ENCODE data around the gene CREBRF. TPM values are rescaled to one million over a fixed set of nuclear protein-coding genes. Genes with fewer than 3 reads are reported as not detected.
"Not testable (repeated sequence)": the region's sequence is repeated elsewhere in the genome, so short reads cannot be mapped to it uniquely, and the experiment has no call there.

CREBRF gene, protein sequence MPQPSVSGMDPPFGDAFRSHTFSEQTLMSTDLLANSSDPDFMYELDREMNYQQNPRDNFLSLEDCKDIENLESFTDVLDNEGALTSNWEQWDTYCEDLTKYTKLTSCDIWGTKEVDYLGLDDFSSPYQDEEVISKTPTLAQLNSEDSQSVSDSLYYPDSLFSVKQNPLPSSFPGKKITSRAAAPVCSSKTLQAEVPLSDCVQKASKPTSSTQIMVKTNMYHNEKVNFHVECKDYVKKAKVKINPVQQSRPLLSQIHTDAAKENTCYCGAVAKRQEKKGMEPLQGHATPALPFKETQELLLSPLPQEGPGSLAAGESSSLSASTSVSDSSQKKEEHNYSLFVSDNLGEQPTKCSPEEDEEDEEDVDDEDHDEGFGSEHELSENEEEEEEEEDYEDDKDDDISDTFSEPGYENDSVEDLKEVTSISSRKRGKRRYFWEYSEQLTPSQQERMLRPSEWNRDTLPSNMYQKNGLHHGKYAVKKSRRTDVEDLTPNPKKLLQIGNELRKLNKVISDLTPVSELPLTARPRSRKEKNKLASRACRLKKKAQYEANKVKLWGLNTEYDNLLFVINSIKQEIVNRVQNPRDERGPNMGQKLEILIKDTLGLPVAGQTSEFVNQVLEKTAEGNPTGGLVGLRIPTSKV
- 11.3 TPM in 2 replicates for total RNA-seq

DNA sequence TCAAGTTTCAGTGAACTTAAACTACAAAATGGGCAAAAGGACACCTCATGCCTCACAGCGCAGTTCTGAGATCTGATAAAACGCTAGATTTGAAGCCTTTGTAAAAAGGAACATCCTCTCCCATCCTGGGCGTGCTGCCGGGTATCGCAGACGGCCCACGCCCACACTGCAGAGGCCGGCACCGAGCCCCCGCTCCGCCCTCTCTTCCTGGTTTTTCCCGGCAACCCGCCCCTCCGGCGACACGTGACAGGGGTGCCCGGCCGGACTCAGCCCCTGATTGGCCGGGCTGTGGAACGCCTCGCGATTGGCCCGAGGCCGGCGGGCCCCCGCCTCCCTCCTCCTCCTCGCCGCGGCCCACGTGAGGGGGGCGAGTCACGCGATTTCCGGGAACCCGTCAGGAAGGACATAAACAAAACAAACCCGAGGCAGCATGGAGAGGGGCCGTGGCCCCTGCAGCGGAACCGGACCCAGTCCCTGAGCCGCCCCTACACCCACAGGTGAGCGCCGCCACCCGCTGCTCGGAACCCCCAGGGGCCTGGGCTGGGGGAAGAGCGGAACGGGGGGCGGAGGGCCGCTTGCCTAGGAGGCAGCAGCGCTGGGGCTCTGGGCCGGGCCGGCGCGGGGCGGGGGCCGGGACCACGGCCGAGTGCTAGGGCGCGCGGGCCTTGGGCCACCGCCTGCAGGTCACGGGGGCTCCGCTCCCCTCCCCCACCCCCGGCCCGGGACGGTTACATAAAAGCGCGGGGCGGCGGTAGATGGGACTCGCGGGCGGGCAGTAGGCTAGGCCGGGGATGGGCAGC, at the start of gene CREBRF:
CREBRF (plus strand) TSS at position 370 of the 800 bp plus-strand sequence. CDS start 24,424 bp downstream, outside the sequence.
- intact Hi-C loops (cut with micrococcal nuclease): loop anchor here (1.0 to 10.0 kb wide), 9 partner anchors 21 to 1669 kb away; partner anchors contain the start of genes BNIP1, BOD1, CPEB4 and ERGIC1

DNA sequence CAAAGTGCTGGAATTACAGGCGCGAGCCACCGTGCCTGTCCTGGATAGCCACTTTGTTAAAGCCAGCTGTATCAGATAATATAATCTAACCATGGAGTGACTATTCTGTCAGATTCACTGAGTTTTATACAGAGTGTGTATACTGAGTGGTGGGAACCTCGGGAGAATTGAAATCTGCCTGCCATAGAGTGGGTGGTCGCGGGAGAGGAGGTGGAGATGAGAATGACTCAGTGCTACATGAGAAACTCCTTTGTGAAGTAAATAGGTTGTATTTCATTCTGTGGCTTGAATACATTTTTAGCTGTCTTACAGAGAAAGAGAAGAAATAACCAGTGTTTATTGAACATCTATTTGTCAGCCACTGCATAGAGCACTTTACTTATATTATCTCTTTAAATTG, 46.1 kb upstream of the CREBRF start:
- intact Hi-C loops (cut with micrococcal nuclease): no loop called here

DNA sequence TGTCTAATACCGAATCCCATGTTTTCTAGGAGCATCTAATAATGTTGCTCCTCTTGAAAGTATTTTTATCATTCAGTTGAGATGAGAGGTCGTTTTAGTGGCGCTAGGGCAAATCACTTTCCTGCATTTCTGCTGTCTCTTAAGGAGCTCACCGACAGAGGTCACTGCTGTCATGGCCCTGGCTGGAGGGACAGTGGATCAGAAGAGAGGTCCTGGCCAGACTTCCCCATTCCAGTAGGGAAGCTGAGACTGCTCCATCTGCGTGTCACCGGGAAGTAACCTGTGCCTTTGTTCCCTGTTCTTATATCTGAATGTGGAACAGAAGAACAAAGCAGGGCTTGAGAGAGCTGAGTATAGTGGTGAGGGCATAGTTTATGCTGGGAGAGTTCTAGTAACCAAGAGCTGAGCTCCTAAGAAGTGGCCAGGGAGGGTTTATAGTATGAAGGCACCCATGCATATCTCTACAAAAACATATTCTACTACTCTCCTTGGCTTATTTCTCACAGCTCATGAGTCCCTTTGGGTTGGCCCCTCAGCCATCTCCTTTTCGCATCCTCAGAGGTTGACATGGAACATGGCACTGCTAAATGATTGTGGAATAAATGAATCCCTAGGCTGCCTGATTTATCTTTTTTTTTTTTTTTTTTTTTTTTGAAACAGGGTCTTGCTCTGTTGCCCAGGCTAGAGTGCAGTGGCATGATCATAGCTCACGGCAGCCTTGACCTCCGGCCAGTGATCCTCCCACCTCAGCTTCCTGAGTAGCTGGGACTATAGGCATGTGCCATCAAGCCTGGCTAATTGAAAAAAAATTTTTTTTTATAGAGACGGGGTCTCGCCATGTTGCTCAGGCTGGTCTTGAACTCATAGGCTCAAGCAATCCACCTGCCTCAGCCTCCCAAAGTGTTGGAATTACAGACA, 45.3 kb upstream of the CREBRF start:
- intact Hi-C loops (cut with micrococcal nuclease): no loop called here

DNA sequence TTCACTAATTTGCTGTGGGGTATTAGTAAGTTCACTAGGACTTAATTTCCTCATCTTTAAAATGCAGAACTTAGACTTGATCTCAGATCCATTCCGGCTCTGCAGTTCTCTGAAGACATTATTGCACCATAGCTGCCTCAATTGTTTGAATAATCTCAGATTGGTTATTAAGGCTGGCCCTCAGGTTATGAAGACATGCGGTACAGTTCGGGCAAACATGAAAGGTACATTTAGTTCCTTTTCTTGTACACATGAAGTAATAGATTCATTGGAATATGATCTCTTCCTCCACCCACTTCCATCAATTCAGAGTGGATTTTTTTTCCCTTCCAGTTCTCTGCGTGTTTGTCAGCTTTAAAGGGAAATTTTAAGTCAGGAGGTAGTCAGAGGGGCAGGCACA, 44.6 kb upstream of the CREBRF start:
- intact Hi-C loops (cut with micrococcal nuclease): no loop called here

GRCh38 chr5:173012882-173013281, 43.3 kb upstream of the CREBRF start:
- intact Hi-C loops (cut with micrococcal nuclease): no loop called here

GRCh38 chr5:173014671-173015070, 41.5 kb upstream of the CREBRF start:
- intact Hi-C loops (cut with micrococcal nuclease): no loop called here

- intact Hi-C loops (cut with micrococcal nuclease): no loop called here
Observed at GRCh38 chr5:173015192-173015591, 41.0 kb upstream of the CREBRF start.

DNA sequence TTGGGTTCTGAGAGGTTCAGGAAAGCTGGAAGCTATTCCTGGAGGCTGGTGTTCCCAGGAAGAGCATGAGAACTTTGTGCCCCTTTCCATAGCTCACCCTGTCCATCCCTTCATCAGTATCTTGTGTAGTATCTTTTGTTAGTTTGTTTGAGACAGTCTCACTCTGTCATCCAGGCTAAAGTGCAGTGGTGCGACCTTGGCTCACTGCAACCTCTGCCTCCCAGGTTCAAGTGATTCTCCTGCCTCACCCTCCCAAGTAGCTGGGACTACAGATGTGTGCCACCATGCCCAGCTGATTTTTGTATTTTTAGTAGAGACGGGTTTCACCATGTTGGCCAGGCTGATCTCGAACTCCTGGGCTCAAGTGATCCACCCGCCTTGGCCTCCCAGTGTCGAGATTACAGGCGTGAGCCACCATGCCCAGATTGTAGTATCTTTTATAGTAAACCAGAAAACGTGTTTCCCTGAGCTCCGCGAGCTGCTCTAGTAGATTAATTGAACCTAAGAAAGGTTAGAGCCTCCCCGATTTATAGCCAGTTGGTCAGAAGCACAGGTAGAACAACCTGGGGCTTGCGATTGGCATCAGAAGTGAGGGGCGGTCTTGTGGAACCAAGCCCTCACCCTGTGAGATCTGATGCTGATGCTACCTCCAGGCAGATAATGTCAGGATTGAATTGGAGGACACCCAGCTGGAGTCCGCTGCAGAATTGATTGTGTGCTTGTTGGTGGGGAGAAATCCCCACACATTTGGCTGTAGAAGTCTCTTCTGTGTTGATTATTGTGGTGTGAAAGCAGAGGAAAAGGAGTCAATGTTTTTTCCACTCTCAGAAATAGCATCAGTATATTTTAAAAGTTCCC, 40.3 kb upstream of the CREBRF start:
- intact Hi-C loops (cut with micrococcal nuclease): no loop called here

DNA sequence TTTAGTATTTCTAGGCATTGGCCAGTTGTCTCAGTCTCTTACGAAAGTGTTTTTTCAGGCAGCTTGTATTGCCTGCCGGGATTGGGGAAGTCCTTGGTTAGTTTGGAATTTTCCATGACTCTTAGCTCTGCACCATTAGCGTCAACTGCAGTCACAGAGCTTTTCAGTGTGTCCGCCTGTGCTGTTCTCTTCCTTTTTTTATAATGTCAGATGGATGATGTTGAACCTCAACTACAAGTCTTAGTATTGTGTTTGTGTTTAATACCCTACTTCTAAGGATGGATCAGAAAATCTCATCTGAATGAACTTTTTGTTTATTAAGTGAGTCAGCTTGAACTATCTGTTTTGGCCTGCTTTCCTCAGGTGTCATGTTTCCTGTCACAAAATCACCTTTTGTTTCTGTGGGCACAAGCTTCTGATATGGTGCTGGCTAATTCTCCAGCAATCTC, 39.5 kb upstream of the CREBRF start:
- intact Hi-C loops (cut with micrococcal nuclease): no loop called here

DNA sequence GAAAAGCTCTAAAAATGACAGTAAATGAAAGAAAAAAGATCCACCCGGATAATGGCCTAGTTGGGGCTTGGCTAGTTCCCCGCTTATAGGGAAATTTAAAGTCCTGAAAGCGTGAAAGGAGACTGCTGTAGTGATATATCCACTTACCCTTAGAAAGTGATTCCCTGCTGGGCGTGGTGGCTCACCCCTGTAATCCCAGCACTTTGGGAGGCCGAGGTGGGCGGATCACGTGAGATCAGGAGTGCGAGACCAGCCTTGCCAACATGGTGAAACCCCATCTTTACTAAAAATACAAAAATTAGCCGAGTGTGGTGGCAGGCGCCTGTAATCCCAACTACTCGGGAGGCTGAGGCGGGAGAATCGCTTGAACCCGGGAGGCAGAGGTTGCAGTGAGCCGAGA, 39.1 kb upstream of the CREBRF start:
- intact Hi-C loops (cut with micrococcal nuclease): not testable (repeated sequence)

- intact Hi-C loops (cut with micrococcal nuclease): no loop called here
Observed at GRCh38 chr5:173018358-173018757, 37.8 kb upstream of the CREBRF start.

DNA sequence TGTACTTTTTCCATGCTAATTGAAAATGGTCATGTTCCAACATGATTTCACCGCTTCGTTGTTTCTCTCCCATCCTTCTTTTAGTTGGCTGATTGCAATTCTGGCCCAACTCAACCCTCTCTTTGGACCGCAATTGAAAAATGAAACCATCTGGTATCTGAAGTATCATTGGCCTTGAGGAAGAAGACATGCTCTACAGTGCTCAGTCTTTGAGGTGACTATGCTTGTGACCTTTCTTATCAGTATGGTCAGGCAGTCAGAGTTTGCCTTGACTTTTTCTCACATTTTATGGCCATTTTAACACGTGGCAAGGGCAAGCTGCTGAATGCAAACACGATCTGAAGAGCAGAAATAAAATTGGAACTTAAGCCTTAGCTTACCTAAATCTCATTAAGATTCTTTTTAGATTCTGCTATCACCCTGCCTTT, 36.0 kb upstream of the CREBRF start:
- intact Hi-C loops (cut with micrococcal nuclease): no loop called here

DNA sequence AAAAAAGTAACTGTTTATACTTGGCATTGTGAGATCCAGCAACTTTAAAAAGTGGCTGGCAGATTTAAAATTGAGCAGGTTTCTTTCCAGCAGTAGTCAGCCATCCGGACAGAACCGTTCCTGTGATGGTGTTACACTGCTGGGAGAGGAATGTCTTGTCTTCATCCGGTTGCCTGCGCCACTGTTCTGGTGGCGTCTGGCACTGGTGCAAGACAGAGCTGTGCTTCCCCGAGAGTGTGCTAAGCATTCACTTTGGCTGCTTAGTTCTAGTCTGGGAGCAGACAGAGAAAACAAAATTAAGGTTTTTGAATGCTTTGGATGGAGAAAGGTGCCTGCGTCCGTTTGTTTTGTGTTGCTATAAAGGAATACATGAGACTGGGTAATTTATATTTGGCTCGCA, 35.5 kb upstream of the CREBRF start:
- intact Hi-C loops (cut with micrococcal nuclease): no loop called here

- intact Hi-C loops (cut with micrococcal nuclease): no loop called here
Observed at GRCh38 chr5:173025651-173026050, 30.5 kb upstream of the CREBRF start.

GRCh38 chr5:173027905-173028304, 28.2 kb upstream of the CREBRF start:
- intact Hi-C loops (cut with micrococcal nuclease): no loop called here

GRCh38 chr5:173028811-173029327, 27.3 kb upstream of the CREBRF start:
- intact Hi-C loops (cut with micrococcal nuclease): no loop called here

DNA sequence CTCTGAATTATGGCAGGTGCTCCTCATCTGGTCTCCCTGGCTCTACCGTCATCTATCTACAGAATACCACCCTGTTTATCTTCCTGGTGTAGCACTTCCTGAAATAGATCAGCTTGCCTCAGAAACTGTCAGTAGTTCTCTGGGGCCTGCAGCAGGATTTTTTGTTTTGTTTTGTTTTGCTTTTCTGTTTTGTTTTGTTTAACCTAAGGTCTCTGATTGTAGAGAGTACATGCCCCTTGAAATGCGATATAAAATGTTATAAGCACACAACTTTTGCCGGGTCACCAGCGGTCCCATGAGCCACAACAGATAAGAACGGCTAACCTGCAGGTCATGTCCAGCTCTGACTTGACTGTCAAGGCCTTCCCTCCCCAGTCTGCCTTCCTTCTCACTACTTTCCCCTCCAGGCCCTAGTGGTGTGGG, 26.6 kb upstream of the CREBRF start:
- intact Hi-C loops (cut with micrococcal nuclease): no loop called here

DNA sequence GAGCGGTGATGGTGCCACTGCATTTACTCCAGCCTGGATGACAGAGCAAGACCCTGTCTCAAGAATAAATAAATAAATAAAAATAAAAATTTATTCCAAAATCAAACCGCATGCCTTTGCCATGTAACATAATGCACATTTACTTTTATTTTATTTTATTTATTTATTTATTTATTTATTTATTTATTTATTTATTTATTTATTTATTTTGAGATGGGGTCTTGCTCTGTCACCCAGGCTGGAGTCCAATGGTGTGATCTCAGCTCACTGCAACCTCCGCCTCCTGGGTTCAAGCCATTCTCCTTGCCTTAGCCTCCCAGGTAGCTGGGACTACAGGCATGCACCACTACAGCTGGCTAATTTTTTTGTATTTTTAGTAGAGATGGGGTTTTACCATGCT, 24.1 kb upstream of the CREBRF start:
- intact Hi-C loops (cut with micrococcal nuclease): not testable (repeated sequence)

GRCh38 chr5:173032730-173033129, 23.4 kb upstream of the CREBRF start:
- intact Hi-C loops (cut with micrococcal nuclease): no loop called here

Data from T-helper 2 cell treated with Interferon-gamma antibody and Interleukin-4, amounts not matched to agents 100 ng/mL and 5 ng/mL, for 36 hours (primary cell).